ENCODE measurements around the gene CWC27. TPM values are rescaled to one million over a fixed set of nuclear protein-coding genes. Genes with fewer than 3 reads are reported as not detected.
"Not testable (repeated sequence)": the region's sequence is repeated elsewhere in the genome, so short reads cannot be mapped to it uniquely, and the experiment has no call there.

The CWC27 gene
- total RNA-seq, 6 experiments from 2014 or later = 19.6 to 29.9 (median 25.4) TPM

- no peaks in the 10 kb centered on the region for H3K4me1 Mint-ChIP-seq (ENCODE audit: low read depth)
Measured at GRCh38 chr5:64900618-64901017, 131.9 kb downstream of the CWC27 start.

GRCh38 chr5:64907399-64907798, 138.7 kb downstream of the CWC27 start:
- Mint-ChIP-seq H3K9me3 (peaks cover 10% of the 10 kb centered on the region), H3K36me3 (ENCODE audit: low read depth) (peaks cover 45% of the 10 kb centered on the region)
- H3K4me1 Mint-ChIP-seq (ENCODE audit: low read depth); H3K4me3 Mint-ChIP-seq; H3K27me3 Mint-ChIP-seq (ENCODE audit: insufficient read depth); H3K27ac Mint-ChIP-seq; DNase-seq: not testable (repeated sequence)

More at GRCh38 chr5:64900618-64901017, 131.9 kb downstream of the CWC27 start:
- Mint-ChIP-seq H3K9me3 (no peaks in the 10 kb centered on the region), H3K36me3 (ENCODE audit: low read depth) (peaks cover 19% of the 10 kb centered on the region), H3K27ac (no peak overlapping the region), H3K27me3 (ENCODE audit: insufficient read depth) (no peaks in the 10 kb centered on the region), H3K4me3 (no peak overlapping the region)
- no peak for TF ChIP-seq CTCF (IDR thresholded peaks at IDR 0.05)
- no peak for DNase-seq

- Mint-ChIP-seq H3K4me3 (no peak overlapping the region), H3K27ac (no peak overlapping the region), H3K9me3 (no peaks in the 10 kb centered on the region; the same call in 1 of the 2 replicates), H3K27me3 (ENCODE audit: insufficient read depth) (no peaks in the 10 kb centered on the region), H3K4me1 (ENCODE audit: low read depth) (peaks cover 11% of the 10 kb centered on the region), H3K36me3 (ENCODE audit: low read depth) (peaks cover 21% of the 10 kb centered on the region; the same call in 1 of the 2 replicates)
- no peak for TF ChIP-seq CTCF (IDR thresholded peaks at IDR 0.05)
- no peak for DNase-seq
Measured at GRCh38 chr5:64914396-64914795, 145.7 kb downstream of the CWC27 start.

- no peak overlapping the region for H3K4me3 Mint-ChIP-seq
- peaks cover 27% of the 10 kb centered on the region for H3K9me3 Mint-ChIP-seq
- no peaks in the 10 kb centered on the region; the same call in 1 of the 2 replicates for H3K27me3 Mint-ChIP-seq (ENCODE audit: insufficient read depth)
- no peak for DNase-seq
- no peak overlapping the region for H3K27ac Mint-ChIP-seq
- no peak for TF ChIP-seq CTCF (IDR thresholded peaks at IDR 0.05)
- H3K36me3 Mint-ChIP-seq (ENCODE audit: low read depth) = peaks cover 41% of the 10 kb centered on the region
- H3K4me1 Mint-ChIP-seq (ENCODE audit: low read depth) = peaks cover 16% of the 10 kb centered on the region
Measured at GRCh38 chr5:64918083-64918482, 149.4 kb downstream of the CWC27 start.

GRCh38 chr5:64921386-64921785, 152.7 kb downstream of the CWC27 start:
- Mint-ChIP-seq H3K27ac (no peak overlapping the region), H3K9me3 (peaks cover 27% of the 10 kb centered on the region), H3K36me3 (ENCODE audit: low read depth) (peaks cover 41% of the 10 kb centered on the region), H3K4me3 (no peak overlapping the region), H3K4me1 (ENCODE audit: low read depth) (peaks cover 14% of the 10 kb centered on the region; the same call in 1 of the 2 replicates), H3K27me3 (ENCODE audit: insufficient read depth) (no peaks in the 10 kb centered on the region; the same call in 1 of the 2 replicates)
- no peak for TF ChIP-seq CTCF (IDR thresholded peaks at IDR 0.05)
- no peak for DNase-seq

- H3K27me3 Mint-ChIP-seq (ENCODE audit: insufficient read depth) = no peaks in the 10 kb centered on the region; the same call in 1 of the 2 replicates
- peaks cover 27% of the 10 kb centered on the region for H3K9me3 Mint-ChIP-seq
- H3K4me1 Mint-ChIP-seq (ENCODE audit: low read depth) = peaks cover 15% of the 10 kb centered on the region; the same call in 1 of the 2 replicates
- DNase-seq = no peak
- H3K36me3 Mint-ChIP-seq (ENCODE audit: low read depth) = peaks cover 37% of the 10 kb centered on the region
- H3K27ac Mint-ChIP-seq = no peak overlapping the region
- no peak for TF ChIP-seq CTCF (IDR thresholded peaks at IDR 0.05)
- H3K4me3 Mint-ChIP-seq = no peak overlapping the region
Measured at GRCh38 chr5:64923151-64923685, 154.5 kb downstream of the CWC27 start.
